Cardiac muscle cell (in vitro differentiated cells and primary cell): Measurements from ENCODE around the gene SH3RF3. TPM values are rescaled to one million over a fixed set of nuclear protein-coding genes. Genes with fewer than 3 reads are reported as not detected.
A peak's percentile ranks its signal among the peaks of the same experiment; 100 is the strongest.

ENCODE experiments used
- DNase-seq, 2 donors: peaks; one replicate each; pipeline versions ENCODE4 v3.0.0 to v3.0.0-alpha.2; 2010 to 2017; ENCODE audit warnings: low read depth in 1 of 2, low spot score in 1 of 2
- H3K27ac ChIP-seq: fragments of 200-600 bp; sonication (generic); 2 replicates; pipeline ENCODE4 v1.5.1; 2016
- H3K27me3 ChIP-seq: fragments of 200-600 bp; sonication (generic); 2 replicates; pipeline ENCODE4 v1.6.0; 2016; ENCODE audit warnings: control low read depth
- H3K36me3 ChIP-seq: fragments of 200-600 bp; sonication (generic); 2 replicates; pipeline ENCODE4 v1.5.1; 2016; ENCODE audit warnings: control low read depth
- H3K4me1 ChIP-seq: fragments of 200-600 bp; sonication (generic); 2 replicates; pipeline ENCODE4 v1.8.1; 2017; ENCODE audit warnings: low read depth, mild to moderate bottlenecking, mixed run types
- H3K4me3 ChIP-seq: fragments of 200-600 bp; sonication (generic); 2 replicates; pipeline ENCODE4 v1.5.1; 2016; ENCODE audit warnings: mild to moderate bottlenecking
- H3K9me3 ChIP-seq: fragments of 200-600 bp; sonication (generic); 2 replicates; pipeline ENCODE4 v1.5.1; 2017; ENCODE audit warnings: low read depth, mild to moderate bottlenecking, control low read depth
- polyA plus RNA-seq: library from polyadenylated mRNA; unstranded; fragments of >200 nt; fragmentation: Nextera tagmentation; extraction: Ambion mirVana; gene quantifications from 2 replicates; pipeline ENCODE4 v1.2.1, GENCODE V29; 2016
- total RNA-seq: library from RNA; depleted of rRNA; stranded (reverse); fragments of >200 nt; gene quantifications from 2 replicates; pipeline ENCODE4 v1.2.3, GENCODE V29; 2016
- TF ChIP-seq, protein P1 (sequence below): IDR thresholded peaks from 2 replicates; pipeline ENCODE4 v1.5.1; 2012; ENCODE audit warnings: low read depth, mild to moderate bottlenecking, low read length

Gene SH3RF3
- total and polyA plus RNA-seq, 2 experiments from 2014 or later, result 1.2 to 1.7 TPM

DNA sequence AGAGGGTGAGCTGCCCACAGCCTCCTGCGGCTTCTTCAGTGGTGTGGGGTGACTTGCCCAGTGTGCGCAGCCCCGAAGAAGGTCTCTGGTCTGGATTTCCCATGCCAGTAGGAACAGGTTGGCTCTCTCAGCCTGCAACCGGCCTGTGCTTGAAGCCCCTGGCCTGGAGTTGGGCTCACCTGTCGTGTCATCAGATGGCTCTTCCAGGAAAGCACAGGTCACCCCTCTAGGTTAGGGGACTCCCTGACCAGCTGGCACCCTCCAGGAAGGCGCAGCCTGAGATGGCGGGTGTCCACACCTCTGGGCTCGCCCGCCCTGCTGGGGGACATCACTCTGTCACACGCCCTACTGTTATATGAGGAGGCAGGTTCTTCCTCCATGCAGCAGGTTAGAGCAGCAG is 304.9 kb downstream of the SH3RF3 start:
- Histone ChIP-seq H3K9me3 (no peaks in the 10 kb centered on the region), H3K4me3 (no peak overlapping the region), H3K27me3 (no peaks in the 10 kb centered on the region), H3K36me3 (no peaks in the 10 kb centered on the region), H3K4me1 (no peaks in the 10 kb centered on the region), H3K27ac (no peak overlapping the region)
- no peak for DNase-seq
- TF ChIP-seq, protein P1, sequence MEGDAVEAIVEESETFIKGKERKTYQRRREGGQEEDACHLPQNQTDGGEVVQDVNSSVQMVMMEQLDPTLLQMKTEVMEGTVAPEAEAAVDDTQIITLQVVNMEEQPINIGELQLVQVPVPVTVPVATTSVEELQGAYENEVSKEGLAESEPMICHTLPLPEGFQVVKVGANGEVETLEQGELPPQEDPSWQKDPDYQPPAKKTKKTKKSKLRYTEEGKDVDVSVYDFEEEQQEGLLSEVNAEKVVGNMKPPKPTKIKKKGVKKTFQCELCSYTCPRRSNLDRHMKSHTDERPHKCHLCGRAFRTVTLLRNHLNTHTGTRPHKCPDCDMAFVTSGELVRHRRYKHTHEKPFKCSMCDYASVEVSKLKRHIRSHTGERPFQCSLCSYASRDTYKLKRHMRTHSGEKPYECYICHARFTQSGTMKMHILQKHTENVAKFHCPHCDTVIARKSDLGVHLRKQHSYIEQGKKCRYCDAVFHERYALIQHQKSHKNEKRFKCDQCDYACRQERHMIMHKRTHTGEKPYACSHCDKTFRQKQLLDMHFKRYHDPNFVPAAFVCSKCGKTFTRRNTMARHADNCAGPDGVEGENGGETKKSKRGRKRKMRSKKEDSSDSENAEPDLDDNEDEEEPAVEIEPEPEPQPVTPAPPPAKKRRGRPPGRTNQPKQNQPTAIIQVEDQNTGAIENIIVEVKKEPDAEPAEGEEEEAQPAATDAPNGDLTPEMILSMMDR, result no peak

DNA sequence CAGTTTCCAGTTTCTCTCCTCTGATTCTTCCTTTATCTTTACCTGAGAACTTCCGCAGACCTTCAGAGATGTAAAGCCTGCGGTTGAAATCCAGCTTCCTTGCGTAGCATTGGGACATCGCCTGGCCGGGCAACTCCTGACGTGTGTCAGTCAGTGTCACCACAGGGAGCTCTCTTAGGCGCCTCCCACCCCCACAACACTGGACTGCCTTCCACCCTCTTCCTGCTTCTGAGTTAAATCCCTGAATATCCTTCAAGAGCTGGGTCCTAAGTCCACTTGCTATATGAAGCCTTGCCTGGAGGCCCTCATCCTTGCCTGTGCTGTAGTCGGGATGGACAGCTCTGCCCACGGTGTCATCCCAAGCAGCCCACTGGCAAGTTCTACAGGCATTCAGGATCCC is 305.3 kb downstream of the SH3RF3 start:
- H3K9me3 ChIP-seq, result no peaks in the 10 kb centered on the region
- no peaks in the 10 kb centered on the region for H3K4me1 ChIP-seq
- TF ChIP-seq, protein P1, result no peak
- no peak overlapping the region for H3K4me3 ChIP-seq
- no peak for DNase-seq
- H3K27me3 ChIP-seq, result no peaks in the 10 kb centered on the region
- no peak overlapping the region for H3K27ac ChIP-seq
- H3K36me3 ChIP-seq, result no peaks in the 10 kb centered on the region

DNA sequence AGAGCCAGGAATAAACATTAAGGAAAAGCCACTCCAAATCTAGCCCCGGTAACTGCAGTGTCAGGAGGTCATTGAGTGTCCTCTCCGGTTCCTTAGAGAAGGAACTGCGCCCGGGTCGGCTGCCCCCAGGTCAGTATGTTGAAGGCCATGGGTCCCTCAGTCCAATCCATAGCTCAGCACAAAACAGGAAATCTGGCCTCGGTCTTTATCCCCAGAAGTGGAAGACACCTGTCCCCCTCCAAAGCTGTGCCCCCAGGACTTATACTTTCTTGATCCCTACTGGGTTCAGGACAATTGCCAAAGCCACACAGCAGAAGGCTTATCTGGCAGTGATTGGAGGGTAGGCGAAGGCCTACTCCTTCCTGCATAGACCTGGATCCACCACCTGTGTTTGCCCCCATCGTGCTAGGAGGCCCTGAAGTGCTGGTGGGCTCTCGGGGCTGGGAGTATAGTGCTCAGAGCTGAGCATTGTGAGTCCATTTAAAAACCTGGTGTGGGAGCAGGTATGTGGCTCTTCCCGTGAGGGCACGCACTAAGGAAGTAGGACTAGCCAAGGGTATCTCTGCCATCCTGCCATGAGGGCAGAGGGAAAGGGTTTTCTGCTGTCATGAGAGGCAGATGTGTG is 306.2 kb downstream of the SH3RF3 start:
- no peak for DNase-seq
- H3K9me3 ChIP-seq, result no peaks in the 10 kb centered on the region
- no peak overlapping the region for H3K27ac ChIP-seq
- no peaks in the 10 kb centered on the region for H3K4me1 ChIP-seq
- TF ChIP-seq, protein P1, result no peak
- H3K4me3 ChIP-seq, result no peak overlapping the region
- no peaks in the 10 kb centered on the region for H3K36me3 ChIP-seq
- H3K27me3 ChIP-seq, result no peaks in the 10 kb centered on the region

DNA sequence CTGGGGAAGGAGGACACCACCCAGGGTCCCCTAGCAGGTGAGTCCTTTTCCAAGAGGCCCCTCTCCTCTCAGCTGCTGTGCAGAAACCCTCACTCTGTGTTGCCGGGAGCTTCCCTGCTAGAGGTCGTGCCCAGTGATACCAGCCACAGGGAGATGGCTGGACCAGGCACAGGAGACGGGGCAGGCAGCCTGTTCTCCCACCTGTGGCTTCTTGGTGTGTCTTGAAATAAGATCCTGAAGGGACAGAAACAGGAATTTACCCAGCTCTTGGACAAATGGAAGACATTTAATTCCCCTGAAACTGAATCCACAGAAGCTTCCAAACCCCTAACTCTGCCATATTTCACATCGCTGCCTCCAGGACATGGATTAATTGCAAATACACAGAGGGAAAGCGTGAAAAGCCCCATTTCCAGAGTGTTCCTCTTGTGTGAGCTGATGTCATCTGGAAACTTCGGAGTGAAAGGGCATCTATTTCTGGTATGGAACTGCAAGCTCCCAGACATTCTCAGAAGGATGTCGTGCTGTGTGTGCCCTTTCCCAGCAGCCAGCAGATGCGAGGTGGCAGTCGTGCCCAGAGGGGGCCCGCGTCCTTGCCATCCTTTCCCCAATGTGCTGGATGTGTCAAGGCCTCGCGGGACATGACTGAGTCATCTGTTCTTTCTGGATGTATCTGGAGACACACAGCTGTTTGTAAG is 307.0 kb downstream of the SH3RF3 start:
- peak in 1 of 2 donors; percentile 16 for DNase-seq
- no peaks in the 10 kb centered on the region for H3K4me1 ChIP-seq
- H3K36me3 ChIP-seq, result no peaks in the 10 kb centered on the region
- H3K9me3 ChIP-seq, result no peaks in the 10 kb centered on the region
- H3K4me3 ChIP-seq, result no peak overlapping the region
- H3K27ac ChIP-seq, result no peak overlapping the region
- no peaks in the 10 kb centered on the region for H3K27me3 ChIP-seq
- TF ChIP-seq, protein P1, result no peak

DNA sequence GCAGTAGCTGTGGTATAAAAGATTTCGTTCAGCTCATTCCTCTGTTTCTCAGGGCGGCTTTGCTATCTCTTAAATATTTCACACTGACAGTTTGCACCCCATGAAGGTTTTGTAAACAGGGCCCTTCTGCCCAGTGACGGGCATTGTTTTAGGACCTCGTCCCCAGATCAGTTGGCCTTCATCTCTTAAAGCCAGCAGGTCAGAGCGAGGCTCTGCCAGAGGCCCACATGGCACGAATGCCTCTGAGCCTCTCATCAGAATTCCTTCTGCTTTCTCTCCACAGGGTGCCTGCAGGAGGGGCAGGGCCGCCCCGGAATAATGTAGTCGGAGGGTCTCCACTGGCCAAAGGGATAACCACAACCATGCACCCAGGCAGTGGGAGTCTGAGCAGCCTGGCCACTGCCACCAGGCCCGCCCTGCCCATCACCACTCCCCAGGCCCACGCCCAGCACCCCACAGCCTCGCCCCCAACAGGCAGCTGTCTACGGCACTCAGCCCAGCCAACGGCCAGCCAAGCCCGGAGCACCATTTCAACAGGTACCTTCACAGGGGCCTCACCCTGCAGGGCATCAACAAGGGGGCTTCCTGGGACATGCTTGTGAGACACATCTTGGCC is 307.7 kb downstream of the SH3RF3 start:
- H3K36me3 ChIP-seq, result no peaks in the 10 kb centered on the region
- no peak for DNase-seq
- TF ChIP-seq, protein P1, result no peak
- H3K27me3 ChIP-seq, result no peaks in the 10 kb centered on the region
- no peaks in the 10 kb centered on the region for H3K4me1 ChIP-seq
- no peaks in the 10 kb centered on the region for H3K9me3 ChIP-seq
- H3K27ac ChIP-seq, result no peak overlapping the region
- H3K4me3 ChIP-seq, result no peak overlapping the region
